DND-41 (cell line): Measurements from ENCODE around the gene KIF2C.

Experiments
- ATAC-seq: fragments of 200-7000 bp; cut with Tn5 transposase; 3 replicates; pipeline ENCODE4 v1.9.1; 2021; ENCODE audit warnings: low read depth; ENCODE audit not compliant: insufficient read depth
- DNase-seq: peaks from one replicate; pipeline ENCODE4 v3.0.0-alpha.2; 2020
- H2AFZ ChIP-seq: 2 replicates; pipeline ENCODE4 v1.6.0; 2012; ENCODE audit warnings: low read depth, low read length
- H3K27ac ChIP-seq: 2 replicates; pipeline ENCODE4 v1.5.1; 2012; ENCODE audit warnings: low read length, inconsistent platforms
- H3K27me3 ChIP-seq: fragments of 200-600 bp; sonication (generic); 2 replicates; pipeline ENCODE4 v1.6.0; 2012; ENCODE audit warnings: low read length, mild to moderate bottlenecking, inconsistent platforms; ENCODE audit not compliant: insufficient read depth, poor library complexity
- H3K36me3 ChIP-seq: 2 replicates; pipeline ENCODE4 v1.5.1; 2012; ENCODE audit warnings: low read length, inconsistent platforms; ENCODE audit not compliant: insufficient read depth
- H3K4me1 ChIP-seq: 2 replicates; pipeline ENCODE4 v1.5.1; 2012; ENCODE audit warnings: mild to moderate bottlenecking, low read length; ENCODE audit not compliant: insufficient read depth
- H3K4me2 ChIP-seq: 2 replicates; pipeline ENCODE4 v1.6.0; 2012; ENCODE audit warnings: mild to moderate bottlenecking, moderate library complexity, low read length, inconsistent platforms; ENCODE audit not compliant: insufficient read depth
- H3K4me3 ChIP-seq, 2 experiments: fragments of 200-600 bp in 1 of 2; shearing (Covaris generic) in 1 of 2; 2 replicates each; pipeline ENCODE4 v1.5.1; 2012 to 2016; ENCODE audit warnings: inconsistent platforms in 2 of 2, low read length in 2 of 2, mild to moderate bottlenecking in 2 of 2, low read depth in 1 of 2, moderate library complexity in 1 of 2
- H3K79me2 ChIP-seq: 2 replicates; pipeline ENCODE4 v1.6.0; 2012; ENCODE audit warnings: low read length, inconsistent platforms; ENCODE audit not compliant: insufficient read depth
- H3K9ac ChIP-seq: 2 replicates; pipeline ENCODE4 v1.6.0; 2012; ENCODE audit warnings: low read depth, mild to moderate bottlenecking, inconsistent platforms, low read length, moderate library complexity
- H3K9me3 ChIP-seq: 2 replicates; pipeline ENCODE4 v1.5.1; 2012; ENCODE audit warnings: low read length, moderate library complexity, mild to moderate bottlenecking, inconsistent platforms; ENCODE audit not compliant: insufficient read depth, severe bottlenecking
- H4K20me1 ChIP-seq: 2 replicates; pipeline ENCODE4 v1.6.0; 2012; ENCODE audit warnings: low read length; ENCODE audit not compliant: insufficient read depth
- EZH2 ChIP-seq: IDR thresholded peaks from 3 replicates; pipeline ENCODE4 v1.6.1; 2012; ENCODE audit warnings: borderline replicate concordance, low read depth, mild to moderate bottlenecking, moderate library complexity, low read length, inconsistent platforms; ENCODE audit not compliant: severe bottlenecking
- TF ChIP-seq, protein P1 (sequence below): IDR thresholded peaks from 2 replicates; pipeline ENCODE4 v1.5.1; 2012; ENCODE audit warnings: borderline replicate concordance, low read length, moderate library complexity, mild to moderate bottlenecking; ENCODE audit not compliant: poor library complexity, severe bottlenecking; ENCODE audit errors: extremely low read depth

Gene KIF2C

DNA sequence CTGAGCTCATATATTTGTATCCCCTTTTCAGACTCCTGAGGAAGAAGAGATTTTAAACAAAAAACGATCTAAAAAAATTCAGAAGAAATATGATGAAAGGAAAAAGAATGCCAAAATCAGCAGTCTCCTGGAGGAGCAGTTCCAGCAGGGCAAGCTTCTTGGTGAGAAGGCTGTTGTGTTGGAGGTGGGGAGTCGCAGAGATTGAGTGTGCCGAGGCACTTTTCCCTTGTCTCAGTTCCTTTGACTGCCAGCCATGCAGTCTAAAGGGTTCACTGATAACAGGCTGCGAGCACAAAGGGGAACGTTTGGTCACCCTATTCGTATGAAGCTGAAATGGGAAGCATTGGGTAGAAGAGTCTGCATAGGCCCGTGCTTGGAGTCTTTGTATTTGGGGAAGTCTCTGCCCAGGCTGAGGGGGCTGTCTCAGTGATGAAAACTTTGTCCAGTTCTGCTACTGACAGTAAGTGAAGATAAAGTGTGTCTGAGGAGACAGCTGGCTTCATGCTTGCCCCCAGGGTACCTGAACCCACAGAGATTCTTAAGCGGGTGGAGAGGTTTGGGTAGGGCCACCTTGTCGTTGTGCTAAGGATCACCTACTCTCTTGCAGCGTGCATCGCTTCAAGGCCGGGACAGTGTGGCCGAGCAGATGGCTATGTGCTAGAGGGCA lies 38.5 kb downstream of the KIF2C start:
- Histone ChIP-seq H4K20me1 (peaks cover 34% of the 10 kb centered on the region), H3K79me2 (peaks cover 46% of the 10 kb centered on the region), H3K9ac (no peak overlapping the region), H3K27ac (no peak overlapping the region), H3K4me1 (peaks cover 34% of the 10 kb centered on the region), H2AFZ (no peak overlapping the region), H3K27me3 (no peaks in the 10 kb centered on the region), H3K36me3 (peaks cover 57% of the 10 kb centered on the region), H3K4me2 (peak overlapping the region; percentile 86; the same call in 1 of the 2 replicates), H3K4me3 (peak overlapping the region in 1 of 2 experiments; percentile 91; a peak in 1 of 4 replicates), H3K9me3 (no peaks in the 10 kb centered on the region)
- TF ChIP-seq EZH2: no peak
- TF ChIP-seq, protein P1, sequence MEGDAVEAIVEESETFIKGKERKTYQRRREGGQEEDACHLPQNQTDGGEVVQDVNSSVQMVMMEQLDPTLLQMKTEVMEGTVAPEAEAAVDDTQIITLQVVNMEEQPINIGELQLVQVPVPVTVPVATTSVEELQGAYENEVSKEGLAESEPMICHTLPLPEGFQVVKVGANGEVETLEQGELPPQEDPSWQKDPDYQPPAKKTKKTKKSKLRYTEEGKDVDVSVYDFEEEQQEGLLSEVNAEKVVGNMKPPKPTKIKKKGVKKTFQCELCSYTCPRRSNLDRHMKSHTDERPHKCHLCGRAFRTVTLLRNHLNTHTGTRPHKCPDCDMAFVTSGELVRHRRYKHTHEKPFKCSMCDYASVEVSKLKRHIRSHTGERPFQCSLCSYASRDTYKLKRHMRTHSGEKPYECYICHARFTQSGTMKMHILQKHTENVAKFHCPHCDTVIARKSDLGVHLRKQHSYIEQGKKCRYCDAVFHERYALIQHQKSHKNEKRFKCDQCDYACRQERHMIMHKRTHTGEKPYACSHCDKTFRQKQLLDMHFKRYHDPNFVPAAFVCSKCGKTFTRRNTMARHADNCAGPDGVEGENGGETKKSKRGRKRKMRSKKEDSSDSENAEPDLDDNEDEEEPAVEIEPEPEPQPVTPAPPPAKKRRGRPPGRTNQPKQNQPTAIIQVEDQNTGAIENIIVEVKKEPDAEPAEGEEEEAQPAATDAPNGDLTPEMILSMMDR: no peak
- DNase-seq (no peak), ATAC-seq (no peak)

DNA sequence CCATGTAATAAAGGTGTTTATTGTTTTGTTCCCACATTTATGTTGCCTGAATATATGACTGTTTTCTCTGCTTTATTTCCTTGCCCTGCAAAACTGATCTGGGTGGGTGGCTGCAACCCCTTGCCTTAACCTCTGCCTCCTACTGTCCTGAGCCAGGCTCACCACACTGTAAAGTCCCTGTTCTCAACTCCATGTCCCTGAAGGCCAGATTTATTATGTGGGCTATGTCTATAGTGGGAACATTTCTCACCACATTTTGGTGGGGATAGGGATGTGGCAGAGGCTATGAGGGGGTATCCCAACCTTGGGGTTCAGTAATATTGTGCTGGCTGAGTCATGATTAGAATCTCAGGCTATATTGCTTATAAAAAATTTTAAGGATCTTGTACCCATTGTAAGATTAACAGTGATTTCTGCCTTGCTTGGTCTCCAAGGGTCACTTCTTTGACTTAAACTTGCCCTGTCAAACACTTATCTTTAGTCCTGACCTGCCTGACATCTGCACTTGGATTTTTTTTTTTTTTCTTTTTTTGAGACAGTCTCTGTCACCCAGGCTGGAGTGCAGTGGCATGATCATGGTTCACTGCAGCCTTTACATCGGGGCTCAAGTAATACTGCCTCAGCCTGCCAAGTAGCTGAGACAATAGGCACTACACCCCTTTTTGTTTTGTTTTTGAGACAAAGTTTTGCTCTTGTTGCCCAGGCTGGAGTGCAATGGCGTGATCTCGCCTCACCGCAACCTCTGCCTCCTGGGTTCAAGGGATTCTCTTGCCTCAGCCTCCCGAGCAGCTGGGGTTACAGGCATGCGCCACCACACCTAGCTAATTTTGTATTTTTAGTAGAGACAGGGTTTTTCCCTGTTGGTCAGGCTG lies 39.3 kb downstream of the KIF2C start:
- H3K9ac ChIP-seq: no peak overlapping the region
- TF ChIP-seq, protein P1: no peak
- TF ChIP-seq EZH2: no peak
- H3K4me2 ChIP-seq: peak overlapping the region; percentile 86; the same call in 1 of the 2 replicates
- H3K27me3 ChIP-seq: no peaks in the 10 kb centered on the region
- peaks cover 57% of the 10 kb centered on the region for H3K36me3 ChIP-seq
- H4K20me1 ChIP-seq: peaks cover 34% of the 10 kb centered on the region
- no peak overlapping the region for H3K4me3 ChIP-seq
- no peak overlapping the region for H2AFZ ChIP-seq
- peaks cover 46% of the 10 kb centered on the region for H3K79me2 ChIP-seq
- ATAC-seq (no peak), DNase-seq (no peak)
- H3K4me1 ChIP-seq: peaks cover 34% of the 10 kb centered on the region
- no peak overlapping the region for H3K27ac ChIP-seq
- no peaks in the 10 kb centered on the region for H3K9me3 ChIP-seq

DNA sequence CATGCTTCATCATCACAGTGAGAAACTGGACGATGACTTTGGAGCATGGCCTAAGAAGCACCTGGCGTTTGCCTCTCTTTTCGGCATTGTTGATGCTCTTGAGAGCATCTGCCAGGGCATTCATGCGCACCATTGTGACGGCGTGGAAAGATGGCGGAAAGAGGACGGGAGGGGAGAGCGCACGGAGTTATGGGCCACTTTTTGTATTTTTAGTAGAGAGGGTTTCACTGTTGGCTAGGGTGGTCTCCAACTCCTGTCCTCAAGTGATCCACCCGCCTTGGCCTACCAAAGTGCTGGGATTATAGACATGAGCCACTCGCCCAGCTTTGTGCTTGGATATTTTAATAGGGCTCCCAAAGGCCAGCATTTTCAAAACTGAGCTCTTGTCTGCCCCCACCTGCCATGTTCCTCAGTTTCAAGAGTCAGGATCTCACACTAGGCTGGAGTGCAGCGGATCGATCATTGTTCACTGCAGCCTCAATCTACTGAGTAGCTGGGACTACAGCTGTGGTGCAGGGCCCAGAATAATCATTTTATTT lies 41.0 kb downstream of the KIF2C start:
- H3K79me2 ChIP-seq: peaks cover 31% of the 10 kb centered on the region
- peaks cover 57% of the 10 kb centered on the region for H3K36me3 ChIP-seq
- no peak overlapping the region for H2AFZ ChIP-seq
- ATAC-seq (peak; percentile 22; the same call in 2 of the 3 replicates), DNase-seq (no peak)
- no peak overlapping the region for H3K9ac ChIP-seq
- TF ChIP-seq, protein P1: no peak
- TF ChIP-seq EZH2: no peak
- H3K27ac ChIP-seq: no peak overlapping the region
- H3K9me3 ChIP-seq: no peaks in the 10 kb centered on the region
- H3K27me3 ChIP-seq: no peaks in the 10 kb centered on the region
- H4K20me1 ChIP-seq: peaks cover 34% of the 10 kb centered on the region
- no peak overlapping the region for H3K4me2 ChIP-seq
- H3K4me1 ChIP-seq: peaks cover 26% of the 10 kb centered on the region
- H3K4me3 ChIP-seq: no peak overlapping the region
